Keratinocyte (primary cell): ENCODE data around the gene SENP8. TPM values are rescaled to one million over a fixed set of nuclear protein-coding genes. Genes with fewer than 3 reads are reported as not detected.

Experiments
- DNase-seq: peaks from one replicate; pipeline ENCODE4 v3.0.0-alpha.2; 2011; ENCODE audit warnings: low read depth, missing footprints, low spot score
- FAIRE-seq: peaks from 2 replicates; lab custom pipeline; 2011; peaks lifted over from hg19 to GRCh38; lab: Jason Lieb, UNC
- H2AFZ ChIP-seq: 2 replicates; pipeline ENCODE4 v1.6.0; 2012; ENCODE audit warnings: low read length, control low read depth, inconsistent platforms; ENCODE audit not compliant: control insufficient read depth
- H3K27ac ChIP-seq: 2 replicates; pipeline ENCODE4 v1.5.1; 2011; ENCODE audit warnings: low read length; ENCODE audit not compliant: control insufficient read depth, insufficient read depth
- H3K27me3 ChIP-seq: 3 replicates; pipeline ENCODE4 v1.6.0; 2011; ENCODE audit warnings: low read length; ENCODE audit not compliant: control insufficient read depth, insufficient read depth; ENCODE audit errors: extremely low read depth
- H3K36me3 ChIP-seq, 2 experiments: 2 replicates in 1 of 2; 3 replicates in 1 of 2; pipeline ENCODE4 v1.5.1; 2011; ENCODE audit warnings: low read length in 2 of 2, mild to moderate bottlenecking in 1 of 2; ENCODE audit not compliant: control insufficient read depth in 2 of 2, insufficient read depth in 2 of 2; ENCODE audit errors: extremely low read depth in 1 of 2
- H3K4me1 ChIP-seq: 3 replicates; pipeline ENCODE4 v1.5.1; 2011; ENCODE audit warnings: low read length; ENCODE audit not compliant: control insufficient read depth, insufficient read depth; ENCODE audit errors: extremely low read depth
- H3K4me2 ChIP-seq: 3 replicates; pipeline ENCODE4 v1.6.0; 2011; ENCODE audit warnings: low read depth, low read length; ENCODE audit not compliant: control insufficient read depth, insufficient read depth; ENCODE audit errors: extremely low read depth
- H3K4me3 ChIP-seq, 3 experiments: fragments of 200-600 bp in 1 of 3; sonication (generic) in 1 of 3; 2 replicates in 2 of 3; 3 replicates in 1 of 3; pipeline ENCODE4 v1.5.1; 2011 to 2016; ENCODE audit warnings: low read length in 3 of 3, mild to moderate bottlenecking in 3 of 3, control low read depth in 2 of 3, inconsistent platforms in 1 of 3, low read depth in 1 of 3, mixed read lengths in 1 of 3, mixed run types in 1 of 3, moderate library complexity in 1 of 3; ENCODE audit not compliant: control insufficient read depth in 2 of 3, insufficient read depth in 2 of 3; ENCODE audit errors: extremely low read depth in 1 of 3
- H3K79me2 ChIP-seq: 2 replicates; pipeline ENCODE4 v1.6.0; 2012; ENCODE audit warnings: low read length; ENCODE audit not compliant: control insufficient read depth, insufficient read depth
- H3K9ac ChIP-seq: 3 replicates; pipeline ENCODE4 v1.6.0; 2011; ENCODE audit warnings: low read length; ENCODE audit not compliant: control insufficient read depth, insufficient read depth; ENCODE audit errors: extremely low read depth
- H3K9me1 ChIP-seq: 3 replicates; pipeline ENCODE4 v1.6.0; 2011; ENCODE audit warnings: low read length; ENCODE audit not compliant: control insufficient read depth, insufficient read depth; ENCODE audit errors: extremely low read depth
- H3K9me3 ChIP-seq: 2 replicates; pipeline ENCODE4 v1.5.1; 2012; ENCODE audit warnings: low read depth, low read length; ENCODE audit not compliant: control insufficient read depth
- H4K20me1 ChIP-seq: 3 replicates; pipeline ENCODE4 v1.6.0; 2011; ENCODE audit warnings: low read length; ENCODE audit not compliant: control insufficient read depth, insufficient read depth; ENCODE audit errors: extremely low read depth
- EZH2 ChIP-seq: IDR thresholded peaks from one replicate; pipeline ENCODE4 v1.6.1; 2012; ENCODE audit warnings: inconsistent platforms, mild to moderate bottlenecking, low read length, moderate library complexity
- dilution Hi-C: fragments of 300-500 bp; cut with MboI; formaldehyde crosslinking; loops from one replicate; pipeline ENCODE4 v1.7.0; 2020; ENCODE audit warnings: low sequenced_read_pairs; ENCODE audit not compliant: extremely low pct_ligation_motif_present
- polyA plus RNA-seq, 5 experiments: library from polyadenylated mRNA; depleted of rRNA in 3 of 5; stranded (reverse) in 3 of 5; stranded (forward) in 1 of 5; unstranded in 1 of 5; fragments of >200 nt; gene quantifications; 1 replicate in 1 of 5; 2 replicates in 3 of 5; 3 replicates in 1 of 5; pipeline versions ENCODE4 v1.2.1 to v1.2.3, GENCODE V29; 2011 to 2012; ENCODE audit warnings: missing spikeins in 2 of 5, low read depth in 1 of 5, low replicate concordance in 1 of 5
- TF ChIP-seq, protein P1 (sequence below), 3 experiments: IDR thresholded peaks in 1 of 3; conservative IDR thresholded peaks in 1 of 3; optimal IDR thresholded peaks in 1 of 3; 2 replicates in 2 of 3; 3 replicates in 1 of 3; pipeline versions ENCODE3 to v1.5.1; 2011; ENCODE audit warnings: low read length in 3 of 3, mild to moderate bottlenecking in 3 of 3, moderate library complexity in 2 of 3, control low read depth in 1 of 3, inconsistent platforms in 1 of 3; ENCODE audit not compliant: insufficient read depth in 2 of 3; ENCODE audit errors: extremely low read depth in 1 of 3

SENP8 gene
- polyA plus RNA-seq, 1 donor (not counting 4 experiments of a cell fraction or from before 2014, with no cell fraction given), result 6.0 TPM

DNA sequence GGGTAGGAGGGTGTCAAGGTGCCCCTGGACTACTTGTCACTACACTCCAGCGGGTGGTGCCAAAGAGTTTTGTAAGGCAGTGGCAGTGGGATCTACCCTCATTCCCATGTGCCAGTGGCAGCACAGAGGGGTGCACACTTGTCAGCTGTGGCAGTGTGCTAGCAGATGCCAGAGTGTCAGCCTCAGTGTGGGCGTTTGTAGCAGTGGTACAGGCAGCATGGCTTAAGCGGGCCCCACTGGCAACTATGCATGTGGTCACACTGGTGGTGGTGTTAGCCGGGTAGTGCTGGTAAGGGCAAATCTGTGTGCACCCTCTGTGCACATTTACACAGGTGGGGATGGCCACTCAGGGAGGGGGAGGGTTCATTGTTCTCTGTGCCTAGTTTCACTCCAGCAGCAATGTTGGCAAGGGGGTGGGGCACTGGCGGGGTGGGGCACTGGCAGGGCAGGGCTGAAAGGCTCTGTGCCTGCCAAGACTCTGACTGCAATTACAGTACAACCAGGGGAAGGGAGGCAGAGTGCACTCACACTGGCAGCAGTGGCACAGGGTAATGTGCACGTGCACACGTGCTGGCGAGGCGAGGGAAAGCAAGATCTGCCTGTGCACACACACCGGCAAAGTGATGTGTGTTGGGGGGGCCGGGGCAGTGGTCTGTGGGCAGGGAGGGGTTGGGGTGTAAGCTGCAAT lies 32.0 kb upstream of the SENP8 start:
- no peak overlapping the region for H3K4me2 ChIP-seq
- DNase-seq, result no peak
- no peak for FAIRE-seq
- dilution Hi-C loops, result no loop called here
- H4K20me1 ChIP-seq, result no peaks in the 10 kb centered on the region
- no peaks in the 10 kb centered on the region for H3K36me3 ChIP-seq
- no peak for TF ChIP-seq EZH2
- TF ChIP-seq, protein P1, sequence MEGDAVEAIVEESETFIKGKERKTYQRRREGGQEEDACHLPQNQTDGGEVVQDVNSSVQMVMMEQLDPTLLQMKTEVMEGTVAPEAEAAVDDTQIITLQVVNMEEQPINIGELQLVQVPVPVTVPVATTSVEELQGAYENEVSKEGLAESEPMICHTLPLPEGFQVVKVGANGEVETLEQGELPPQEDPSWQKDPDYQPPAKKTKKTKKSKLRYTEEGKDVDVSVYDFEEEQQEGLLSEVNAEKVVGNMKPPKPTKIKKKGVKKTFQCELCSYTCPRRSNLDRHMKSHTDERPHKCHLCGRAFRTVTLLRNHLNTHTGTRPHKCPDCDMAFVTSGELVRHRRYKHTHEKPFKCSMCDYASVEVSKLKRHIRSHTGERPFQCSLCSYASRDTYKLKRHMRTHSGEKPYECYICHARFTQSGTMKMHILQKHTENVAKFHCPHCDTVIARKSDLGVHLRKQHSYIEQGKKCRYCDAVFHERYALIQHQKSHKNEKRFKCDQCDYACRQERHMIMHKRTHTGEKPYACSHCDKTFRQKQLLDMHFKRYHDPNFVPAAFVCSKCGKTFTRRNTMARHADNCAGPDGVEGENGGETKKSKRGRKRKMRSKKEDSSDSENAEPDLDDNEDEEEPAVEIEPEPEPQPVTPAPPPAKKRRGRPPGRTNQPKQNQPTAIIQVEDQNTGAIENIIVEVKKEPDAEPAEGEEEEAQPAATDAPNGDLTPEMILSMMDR (optimal IDR thresholded peaks at IDR 0.05 in 1 of 3, IDR thresholded peaks at IDR 0.05 in 1 of 3, conservative IDR thresholded peaks at IDR 0.05 in 1 of 3; ENCODE audit: extremely low read depth in 1 of 3, insufficient read depth in 2 of 3, low read length in 3 of 3), result no peak
- no peak overlapping the region for H2AFZ ChIP-seq
- no peak overlapping the region for H3K4me3 ChIP-seq
- no peaks in the 10 kb centered on the region for H3K27me3 ChIP-seq
- H3K4me1 ChIP-seq, result no peaks in the 10 kb centered on the region
- H3K79me2 ChIP-seq, result no peaks in the 10 kb centered on the region
- no peak overlapping the region for H3K27ac ChIP-seq
- H3K9ac ChIP-seq, result no peak overlapping the region
- no peaks in the 10 kb centered on the region for H3K9me3 ChIP-seq
- H3K9me1 ChIP-seq, result no peaks in the 10 kb centered on the region

DNA sequence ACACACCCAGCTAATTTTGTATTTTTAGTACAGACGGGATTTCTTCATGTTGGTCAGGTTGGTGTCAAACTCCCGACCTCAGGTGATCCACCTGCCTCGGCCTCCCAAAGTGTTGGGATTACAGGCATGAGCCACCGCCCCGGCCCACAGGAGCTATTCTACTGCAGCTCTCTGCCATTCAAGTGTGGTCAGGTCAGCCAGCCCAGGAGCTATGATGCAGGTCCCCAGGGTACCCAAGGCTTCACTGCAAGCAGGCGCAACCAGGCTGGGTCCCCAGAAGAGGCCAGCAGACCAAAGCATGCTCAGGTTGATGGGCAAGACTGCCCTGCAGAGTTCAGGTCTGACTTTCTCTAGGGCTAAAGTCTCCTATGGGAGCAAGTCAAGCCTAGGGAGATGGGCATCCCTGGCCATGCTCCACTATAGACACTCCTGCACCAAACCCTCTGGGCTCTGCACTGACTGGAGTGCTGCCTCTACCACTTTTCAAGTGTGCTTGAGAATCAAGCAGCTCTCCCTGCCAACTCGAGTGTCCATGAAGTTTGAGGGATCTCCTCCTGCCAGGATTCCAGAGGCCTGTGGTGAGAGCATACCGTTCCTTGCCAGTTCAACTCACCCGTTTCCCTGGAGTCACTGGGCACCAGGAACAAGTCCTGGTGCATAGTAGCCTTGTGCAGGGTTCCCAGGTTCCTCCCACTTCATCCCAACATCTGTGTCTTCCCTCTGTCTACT lies 31.1 kb upstream of the SENP8 start:
- no peaks in the 10 kb centered on the region for H3K9me3 ChIP-seq
- H2AFZ ChIP-seq, result no peak overlapping the region
- H3K9ac ChIP-seq, result no peak overlapping the region
- dilution Hi-C loops, result no loop called here
- H3K9me1 ChIP-seq, result no peaks in the 10 kb centered on the region
- no peaks in the 10 kb centered on the region for H3K36me3 ChIP-seq
- DNase-seq, result no peak
- H4K20me1 ChIP-seq, result no peaks in the 10 kb centered on the region
- no peaks in the 10 kb centered on the region for H3K27me3 ChIP-seq
- H3K4me1 ChIP-seq, result no peaks in the 10 kb centered on the region
- H3K27ac ChIP-seq, result no peak overlapping the region
- no peak overlapping the region for H3K4me3 ChIP-seq
- H3K79me2 ChIP-seq, result no peaks in the 10 kb centered on the region
- FAIRE-seq, result no peak
- no peak overlapping the region for H3K4me2 ChIP-seq
- TF ChIP-seq EZH2, result no peak
- TF ChIP-seq, protein P1 (optimal IDR thresholded peaks at IDR 0.05 in 1 of 3, IDR thresholded peaks at IDR 0.05 in 1 of 3, conservative IDR thresholded peaks at IDR 0.05 in 1 of 3; ENCODE audit: extremely low read depth in 1 of 3, insufficient read depth in 2 of 3, low read length in 3 of 3), result no peak
